Ascending aorta (tissue), 2 donors: ENCODE measurements around the gene HS1BP3. TPM values are rescaled to one million over a fixed set of nuclear protein-coding genes. Genes with fewer than 3 reads are reported as not detected.
A peak's percentile ranks its signal among the peaks of the same experiment; 100 is the strongest.

ENCODE experiments used
- DNase-seq, 2 donors: peaks; one replicate each; pipeline ENCODE4 v3.0.0-alpha.2; 2019; ENCODE audit warnings: low spot score in 2 of 2
- H3K27ac ChIP-seq, 2 donors: fragments of 200-600 bp; sonication (generic); one replicate each; pipeline ENCODE4 v1.5.1; 2016 to 2017; ENCODE audit warnings: mild to moderate bottlenecking in 1 of 2
- H3K27me3 ChIP-seq: fragments of 200-600 bp; sonication (generic); one replicate; pipeline ENCODE4 v1.5.1; 2017
- H3K36me3 ChIP-seq, 2 donors: fragments of 200-600 bp; sonication (generic); one replicate each; pipeline ENCODE4 v1.5.1; 2016
- H3K4me1 ChIP-seq, 2 donors: fragments of 200-600 bp; sonication (generic); one replicate each; pipeline ENCODE4 v1.5.1; 2016 to 2017; ENCODE audit warnings: mild to moderate bottlenecking in 1 of 2
- H3K4me3 ChIP-seq, 2 donors: fragments of 200-600 bp; sonication (generic); one replicate each; pipeline ENCODE4 v1.5.1; 2016 to 2017; ENCODE audit warnings: mild to moderate bottlenecking in 1 of 2
- H3K9me3 ChIP-seq, 2 donors: fragments of 200-600 bp; sonication (generic); one replicate each; pipeline ENCODE4 v1.5.1; 2016
- intact Hi-C: fragments of 100-400 bp; cut with DNase I; formaldehyde crosslinking; loops from one replicate; pipeline ENCODE4 v1.15.1; 2023
- total RNA-seq: library from RNA; depleted of rRNA; stranded (reverse); fragments of >200 nt; gene quantifications from one replicate; pipeline ENCODE4 v1.1.0, GENCODE V29; 2016
- TF ChIP-seq, protein P1 (sequence below), 3 experiments: fragments of 200-600 bp in 2 of 3; fragments of 450-650 bp in 1 of 3; sonication (generic) in 2 of 3; IDR thresholded peaks; one replicate each; pipeline ENCODE4 v1.5.1; 2016 to 2019; ENCODE audit warnings: antibody characterized with exemption in 3 of 3, mild to moderate bottlenecking in 1 of 3, moderate library complexity in 1 of 3

HS1BP3 gene
- total RNA-seq, 1 donor from 2014 or later: 40.0 TPM

- TF ChIP-seq, protein P1, sequence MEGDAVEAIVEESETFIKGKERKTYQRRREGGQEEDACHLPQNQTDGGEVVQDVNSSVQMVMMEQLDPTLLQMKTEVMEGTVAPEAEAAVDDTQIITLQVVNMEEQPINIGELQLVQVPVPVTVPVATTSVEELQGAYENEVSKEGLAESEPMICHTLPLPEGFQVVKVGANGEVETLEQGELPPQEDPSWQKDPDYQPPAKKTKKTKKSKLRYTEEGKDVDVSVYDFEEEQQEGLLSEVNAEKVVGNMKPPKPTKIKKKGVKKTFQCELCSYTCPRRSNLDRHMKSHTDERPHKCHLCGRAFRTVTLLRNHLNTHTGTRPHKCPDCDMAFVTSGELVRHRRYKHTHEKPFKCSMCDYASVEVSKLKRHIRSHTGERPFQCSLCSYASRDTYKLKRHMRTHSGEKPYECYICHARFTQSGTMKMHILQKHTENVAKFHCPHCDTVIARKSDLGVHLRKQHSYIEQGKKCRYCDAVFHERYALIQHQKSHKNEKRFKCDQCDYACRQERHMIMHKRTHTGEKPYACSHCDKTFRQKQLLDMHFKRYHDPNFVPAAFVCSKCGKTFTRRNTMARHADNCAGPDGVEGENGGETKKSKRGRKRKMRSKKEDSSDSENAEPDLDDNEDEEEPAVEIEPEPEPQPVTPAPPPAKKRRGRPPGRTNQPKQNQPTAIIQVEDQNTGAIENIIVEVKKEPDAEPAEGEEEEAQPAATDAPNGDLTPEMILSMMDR (IDR thresholded peaks at IDR 0.05): peak in 2 of 3 experiments; percentile 34 to 49
- Histone ChIP-seq H3K27ac (no peak overlapping the region), H3K9me3 (no peaks in the 10 kb centered on the region), H3K4me3 (no peak overlapping the region), H3K27me3 (no peaks in the 10 kb centered on the region), H3K4me1 (peaks cover 20 to 36% of the 10 kb centered on the region in 2 donors), H3K36me3 (no peaks in the 10 kb centered on the region)
- DNase-seq: no peak
- intact Hi-C loops: no loop called here
Measured at GRCh38 chr2:20600756-20601325, 50.1 kb downstream of the HS1BP3 start.

GRCh38 chr2:20599861-20600461 is 50.9 kb downstream of the HS1BP3 start:
- no peaks in the 10 kb centered on the region for H3K27me3 ChIP-seq
- peak overlapping the region; percentile 62 to 71 for H3K27ac ChIP-seq
- DNase-seq: peak; percentile 6 to 63
- H3K9me3 ChIP-seq: no peaks in the 10 kb centered on the region
- no peaks in the 10 kb centered on the region for H3K36me3 ChIP-seq
- no peak overlapping the region for H3K4me3 ChIP-seq
- TF ChIP-seq, protein P1 (IDR thresholded peaks at IDR 0.05): no peak
- intact Hi-C loops: no loop called here
- H3K4me1 ChIP-seq: peaks cover 20 to 36% of the 10 kb centered on the region in 2 donors

- Histone ChIP-seq H3K4me3 (no peak overlapping the region), H3K4me1 (peaks cover 20 to 39% of the 10 kb centered on the region in 2 donors), H3K36me3 (no peaks in the 10 kb centered on the region), H3K27ac (peak overlapping the region; percentile 62 to 71), H3K9me3 (no peaks in the 10 kb centered on the region), H3K27me3 (no peaks in the 10 kb centered on the region)
- TF ChIP-seq, protein P1 (IDR thresholded peaks at IDR 0.05): no peak
- DNase-seq: peak; percentile 13 to 74
- intact Hi-C loops: no loop called here
Measured at GRCh38 chr2:20599001-20599600, 51.8 kb downstream of the HS1BP3 start.

DNA sequence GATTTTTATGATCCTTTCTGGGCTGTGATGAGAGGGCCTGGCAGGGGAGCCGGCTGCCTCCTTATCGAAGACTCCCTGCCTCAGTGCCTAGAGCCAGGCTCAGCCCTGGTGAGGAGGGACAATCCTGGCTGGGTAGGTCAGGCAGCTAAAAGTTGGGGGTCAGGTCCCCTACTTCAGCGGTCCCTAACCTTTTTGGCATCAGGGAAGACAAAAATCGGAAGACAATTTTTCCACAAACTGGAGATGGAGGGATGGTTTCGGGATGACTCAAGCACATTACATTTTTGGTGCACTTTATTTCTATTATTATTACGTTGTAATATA is 53.1 kb downstream of the HS1BP3 start:
- intact Hi-C loops: loop anchor here (2.0 kb wide), 2 partner anchors 13 to 19 kb away; no protein-coding TSS in a partner anchor
- H3K9me3 ChIP-seq: no peaks in the 10 kb centered on the region
- H3K36me3 ChIP-seq: no peaks in the 10 kb centered on the region
- H3K27ac ChIP-seq: peak overlapping the region; percentile 73 to 87
- TF ChIP-seq, protein P1 (IDR thresholded peaks at IDR 0.05): no peak
- H3K4me1 ChIP-seq: peaks cover 20 to 39% of the 10 kb centered on the region in 2 donors
- H3K4me3 ChIP-seq: no peak overlapping the region
- DNase-seq: peak; percentile 4 to 61
- H3K27me3 ChIP-seq: no peaks in the 10 kb centered on the region

GRCh38 chr2:20596973-20597859 is 53.7 kb downstream of the HS1BP3 start:
- Histone ChIP-seq H3K4me1 (peaks cover 20 to 39% of the 10 kb centered on the region in 2 donors), H3K4me3 (no peak overlapping the region), H3K9me3 (no peaks in the 10 kb centered on the region), H3K27ac (peak overlapping the region; percentile 73 to 87), H3K36me3 (no peaks in the 10 kb centered on the region), H3K27me3 (no peaks in the 10 kb centered on the region)
- intact Hi-C loops: loop anchor here (2.0 kb wide), 2 partner anchors 14 to 18 kb away; no protein-coding TSS in a partner anchor
- TF ChIP-seq, protein P1 (IDR thresholded peaks at IDR 0.05): no peak
- peak; percentile 55 to 91 for DNase-seq
